Mesothelial cell of epicardium (in vitro differentiated cells): ENCODE data around the gene SARS1. TPM values are rescaled to one million over a fixed set of nuclear protein-coding genes. Genes with fewer than 3 reads are reported as not detected.

ENCODE experiments used
- DNase-seq, 2 experiments: peaks; one replicate each; pipeline ENCODE4 v3.0.0; 2021; ENCODE audit warnings: low spot score in 2 of 2; ENCODE audit not compliant: unreplicated experiment in 2 of 2
- H3K27ac Mint-ChIP-seq: 2 replicates; pipeline ENCODE4 v1.8.0; 2021; ENCODE audit warnings: mixed read lengths
- H3K27me3 Mint-ChIP-seq: 2 replicates; pipeline ENCODE4 v1.8.0; 2021; ENCODE audit warnings: low read depth, mixed read lengths
- H3K36me3 Mint-ChIP-seq: 2 replicates; pipeline ENCODE4 v1.8.0; 2021; ENCODE audit warnings: mixed read lengths
- H3K4me1 Mint-ChIP-seq: 2 replicates; pipeline ENCODE4 v1.8.0; 2021; ENCODE audit warnings: mixed read lengths
- H3K4me3 Mint-ChIP-seq: 2 replicates; pipeline ENCODE4 v1.8.0; 2021; ENCODE audit warnings: mild to moderate bottlenecking, moderate library complexity, mixed read lengths
- H3K9me3 Mint-ChIP-seq: 2 replicates; pipeline ENCODE4 v1.8.0; 2021; ENCODE audit warnings: mixed read lengths
- total RNA-seq: library from RNA; stranded (reverse); gene quantifications from 3 replicates; pipeline ENCODE4 v1.2.1, GENCODE V29; 2021
- TF ChIP-seq, protein P1 (sequence below): fragments of 200-600 bp; sonication (generic); IDR thresholded peaks from one replicate; pipeline ENCODE4 v1.5.0; 2021; ENCODE audit warnings: antibody characterized with exemption; ENCODE audit not compliant: unreplicated experiment

The SARS1 gene
- total RNA-seq, 1 donor from 2014 or later: 104 TPM

DNA sequence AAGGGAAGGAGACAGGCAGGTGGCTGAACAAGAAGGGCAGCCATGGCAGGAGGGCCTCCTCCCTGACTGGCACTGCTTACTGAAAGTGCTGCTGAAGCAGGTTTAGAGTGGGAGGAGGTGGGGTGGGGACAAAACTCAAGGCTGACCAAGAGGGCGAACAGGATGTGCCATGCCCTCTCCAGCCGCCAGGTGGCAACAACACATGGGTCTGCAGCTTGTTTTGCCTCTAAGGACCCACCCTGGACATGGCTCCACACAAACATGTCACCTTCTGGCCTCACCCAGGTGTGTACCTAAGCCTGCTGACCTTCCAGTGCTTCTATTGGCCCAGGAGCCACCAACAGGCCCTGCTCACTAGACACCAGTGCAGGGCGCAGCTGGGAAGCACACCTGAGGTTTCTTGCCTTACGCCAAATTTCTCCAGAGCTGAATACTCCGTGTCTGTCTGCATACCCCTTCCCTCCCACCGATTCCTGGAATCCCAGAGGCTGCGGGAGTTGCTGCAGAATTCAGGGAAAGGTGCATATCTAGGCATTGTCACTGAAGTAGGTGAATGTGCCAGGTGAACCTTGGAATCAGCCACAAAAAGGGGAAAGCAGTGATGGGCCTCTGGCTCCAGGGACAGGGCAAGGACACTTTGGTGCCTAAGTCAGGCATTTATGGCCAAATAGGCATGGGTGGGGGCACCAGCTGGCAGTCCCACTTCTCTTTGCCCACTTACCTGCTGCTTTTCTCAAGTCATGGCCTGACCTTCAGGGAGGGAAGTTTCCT lies 63.9 kb downstream of the SARS1 start:
- H3K4me3 Mint-ChIP-seq: no peak overlapping the region
- H3K27ac Mint-ChIP-seq: peak overlapping the region; percentile 83
- H3K4me1 Mint-ChIP-seq: peaks cover 50% of the 10 kb centered on the region
- no peaks in the 10 kb centered on the region for H3K27me3 Mint-ChIP-seq
- H3K9me3 Mint-ChIP-seq: no peaks in the 10 kb centered on the region
- H3K36me3 Mint-ChIP-seq: peaks cover 6% of the 10 kb centered on the region
- TF ChIP-seq, protein P1, sequence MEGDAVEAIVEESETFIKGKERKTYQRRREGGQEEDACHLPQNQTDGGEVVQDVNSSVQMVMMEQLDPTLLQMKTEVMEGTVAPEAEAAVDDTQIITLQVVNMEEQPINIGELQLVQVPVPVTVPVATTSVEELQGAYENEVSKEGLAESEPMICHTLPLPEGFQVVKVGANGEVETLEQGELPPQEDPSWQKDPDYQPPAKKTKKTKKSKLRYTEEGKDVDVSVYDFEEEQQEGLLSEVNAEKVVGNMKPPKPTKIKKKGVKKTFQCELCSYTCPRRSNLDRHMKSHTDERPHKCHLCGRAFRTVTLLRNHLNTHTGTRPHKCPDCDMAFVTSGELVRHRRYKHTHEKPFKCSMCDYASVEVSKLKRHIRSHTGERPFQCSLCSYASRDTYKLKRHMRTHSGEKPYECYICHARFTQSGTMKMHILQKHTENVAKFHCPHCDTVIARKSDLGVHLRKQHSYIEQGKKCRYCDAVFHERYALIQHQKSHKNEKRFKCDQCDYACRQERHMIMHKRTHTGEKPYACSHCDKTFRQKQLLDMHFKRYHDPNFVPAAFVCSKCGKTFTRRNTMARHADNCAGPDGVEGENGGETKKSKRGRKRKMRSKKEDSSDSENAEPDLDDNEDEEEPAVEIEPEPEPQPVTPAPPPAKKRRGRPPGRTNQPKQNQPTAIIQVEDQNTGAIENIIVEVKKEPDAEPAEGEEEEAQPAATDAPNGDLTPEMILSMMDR: peak; percentile 90
- peak in 1 of 2 experiments; percentile 78 for DNase-seq

DNA sequence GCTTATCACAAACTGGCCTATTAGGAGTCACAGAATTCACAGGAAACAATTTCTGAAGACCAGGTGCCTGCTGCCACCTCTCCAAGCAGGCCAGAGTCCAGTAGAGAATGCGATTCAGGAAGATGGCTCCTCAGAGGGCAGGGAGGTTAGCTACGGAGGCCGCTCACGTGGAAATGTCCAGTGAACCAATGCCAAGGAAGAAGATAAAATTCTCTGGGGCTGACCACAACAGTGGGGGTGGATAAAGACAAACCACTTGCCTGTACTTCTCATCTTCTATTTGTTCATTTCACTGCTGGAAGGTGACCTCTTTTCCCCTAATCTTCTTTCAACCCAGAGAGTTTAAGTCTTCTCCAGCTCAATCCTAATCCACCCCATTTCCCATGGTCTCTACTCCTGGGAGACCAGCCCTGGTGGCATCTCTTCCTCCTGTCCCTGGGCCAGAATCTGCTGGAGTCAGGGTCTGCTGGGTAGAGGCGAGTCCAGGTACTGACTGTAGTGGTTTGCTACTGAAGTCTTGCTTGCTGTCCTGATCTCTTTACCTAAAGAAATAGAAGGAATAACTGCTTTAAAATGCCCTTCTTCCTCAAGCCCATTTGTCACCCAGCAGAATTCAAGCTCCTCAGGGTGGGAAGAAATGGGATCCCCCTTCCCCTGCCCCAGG lies 66.0 kb downstream of the SARS1 start:
- H3K27me3 Mint-ChIP-seq: no peaks in the 10 kb centered on the region
- peaks cover 6% of the 10 kb centered on the region for H3K36me3 Mint-ChIP-seq
- peaks cover 45% of the 10 kb centered on the region for H3K4me1 Mint-ChIP-seq
- TF ChIP-seq, protein P1: no peak
- H3K4me3 Mint-ChIP-seq: no peak overlapping the region
- H3K9me3 Mint-ChIP-seq: no peaks in the 10 kb centered on the region
- no peak overlapping the region for H3K27ac Mint-ChIP-seq
- no peak for DNase-seq

DNA sequence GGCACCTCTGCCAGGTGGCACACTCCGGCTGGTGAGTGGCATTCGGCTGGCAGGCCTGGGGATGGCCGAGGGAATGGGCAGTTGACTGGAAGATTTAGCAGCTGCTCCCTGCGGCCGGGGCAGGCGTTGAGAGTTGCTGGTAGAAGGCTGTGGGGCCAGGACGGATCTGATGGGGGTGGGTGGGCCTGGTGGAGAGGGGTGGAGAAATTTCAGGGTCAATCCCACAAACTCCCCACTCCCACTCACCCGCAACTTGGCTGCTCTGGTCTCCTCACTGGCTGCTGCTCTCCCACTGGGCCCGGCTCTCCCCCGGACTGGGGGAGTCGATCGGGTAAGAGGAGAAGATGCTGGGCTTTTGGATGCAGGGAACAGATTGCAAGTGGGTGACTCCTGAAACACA lies 67.1 kb downstream of the SARS1 start:
- H3K4me3 Mint-ChIP-seq: peak overlapping the region; percentile 99
- no peaks in the 10 kb centered on the region for H3K9me3 Mint-ChIP-seq
- H3K27ac Mint-ChIP-seq: no peak overlapping the region

DNA sequence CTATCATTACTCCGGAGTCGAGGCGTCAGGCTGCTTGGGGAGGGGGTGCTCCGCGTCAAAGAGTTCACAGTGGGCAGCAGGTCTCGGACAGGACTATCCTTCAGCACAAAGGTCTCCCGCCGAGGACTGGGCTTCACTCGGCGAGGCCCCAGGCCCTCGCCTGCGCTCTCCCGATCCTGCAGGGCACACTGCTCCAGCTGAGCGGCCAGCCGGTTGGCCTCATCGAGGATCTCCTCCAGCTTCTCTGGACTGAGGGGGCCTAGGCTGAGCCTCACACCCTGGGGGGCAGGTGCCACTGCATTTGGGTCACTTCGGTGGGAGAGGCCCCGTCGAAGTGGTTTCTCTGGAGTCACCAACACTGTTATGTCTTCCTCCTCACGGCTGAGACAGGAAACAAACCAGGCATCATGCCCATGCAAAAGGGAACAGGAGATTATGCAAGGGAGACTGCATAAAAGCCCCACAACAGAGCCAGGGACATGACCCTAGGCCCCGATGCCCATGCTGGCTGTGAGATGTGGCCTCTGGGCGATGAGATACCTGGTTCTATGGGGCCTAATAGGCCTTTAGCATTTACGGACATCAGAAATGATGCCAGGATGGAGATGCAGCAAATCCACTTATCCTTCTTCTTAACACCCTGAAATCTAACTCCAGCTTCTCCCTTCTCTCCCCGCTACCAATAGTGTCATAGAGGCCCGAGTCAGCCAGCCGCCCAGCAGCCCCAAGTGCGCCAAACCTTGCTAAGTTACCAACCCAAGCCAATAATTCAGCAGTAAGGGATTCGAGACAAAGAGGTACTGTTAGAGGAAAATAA lies 68.2 kb downstream of the SARS1 start:
- Mint-ChIP-seq H3K27ac (peak overlapping the region; percentile 93), H3K36me3 (peaks cover 6% of the 10 kb centered on the region), H3K27me3 (no peaks in the 10 kb centered on the region), H3K4me3 (peak overlapping the region; percentile 99), H3K9me3 (no peaks in the 10 kb centered on the region), H3K4me1 (peaks cover 32% of the 10 kb centered on the region)
- TF ChIP-seq, protein P1: no peak
- DNase-seq: no peak

More for the DNA sequence above, 67.1 kb downstream of the SARS1 start:
- DNase-seq: no peak
- no peaks in the 10 kb centered on the region for H3K27me3 Mint-ChIP-seq
- TF ChIP-seq, protein P1: no peak
- H3K36me3 Mint-ChIP-seq: peaks cover 6% of the 10 kb centered on the region
- peaks cover 34% of the 10 kb centered on the region for H3K4me1 Mint-ChIP-seq

DNA sequence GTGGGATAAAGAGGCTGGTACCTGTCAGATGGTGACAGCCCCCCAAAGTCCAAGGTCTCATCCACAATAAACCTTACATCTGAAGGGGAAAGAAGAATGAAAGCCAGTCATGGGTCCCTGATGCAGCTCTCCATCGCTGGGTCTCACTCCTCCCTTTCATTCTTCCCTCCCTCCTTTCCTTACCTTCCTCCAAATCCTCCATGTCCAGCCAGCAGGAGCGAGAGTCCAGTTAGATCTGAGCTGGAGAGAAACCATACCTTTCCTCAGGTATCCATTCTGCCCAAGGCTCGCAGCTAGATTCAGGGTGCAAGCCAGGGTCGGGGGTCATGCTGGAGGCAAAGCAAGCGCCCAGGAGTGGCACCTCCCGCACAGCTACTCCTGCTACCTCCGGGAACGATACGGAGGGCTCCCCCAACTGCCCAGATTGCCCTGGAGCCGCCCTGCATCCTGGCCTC lies 68.8 kb downstream of the SARS1 start:
- TF ChIP-seq, protein P1: no peak
- no peaks in the 10 kb centered on the region for H3K27me3 Mint-ChIP-seq
- H3K27ac Mint-ChIP-seq: peak overlapping the region; percentile 93
- H3K9me3 Mint-ChIP-seq: no peaks in the 10 kb centered on the region
- H3K36me3 Mint-ChIP-seq: peaks cover 6% of the 10 kb centered on the region
- H3K4me3 Mint-ChIP-seq: peak overlapping the region; percentile 99
- DNase-seq: no peak
- peaks cover 26% of the 10 kb centered on the region for H3K4me1 Mint-ChIP-seq
